ENCODE measurements around the gene E2F3. TPM values are rescaled to one million over a fixed set of nuclear protein-coding genes. Genes with fewer than 3 reads are reported as not detected.

E2F3 gene
- total RNA-seq, 1 experiment from 2014 or later, result 12.5 TPM

DNA sequence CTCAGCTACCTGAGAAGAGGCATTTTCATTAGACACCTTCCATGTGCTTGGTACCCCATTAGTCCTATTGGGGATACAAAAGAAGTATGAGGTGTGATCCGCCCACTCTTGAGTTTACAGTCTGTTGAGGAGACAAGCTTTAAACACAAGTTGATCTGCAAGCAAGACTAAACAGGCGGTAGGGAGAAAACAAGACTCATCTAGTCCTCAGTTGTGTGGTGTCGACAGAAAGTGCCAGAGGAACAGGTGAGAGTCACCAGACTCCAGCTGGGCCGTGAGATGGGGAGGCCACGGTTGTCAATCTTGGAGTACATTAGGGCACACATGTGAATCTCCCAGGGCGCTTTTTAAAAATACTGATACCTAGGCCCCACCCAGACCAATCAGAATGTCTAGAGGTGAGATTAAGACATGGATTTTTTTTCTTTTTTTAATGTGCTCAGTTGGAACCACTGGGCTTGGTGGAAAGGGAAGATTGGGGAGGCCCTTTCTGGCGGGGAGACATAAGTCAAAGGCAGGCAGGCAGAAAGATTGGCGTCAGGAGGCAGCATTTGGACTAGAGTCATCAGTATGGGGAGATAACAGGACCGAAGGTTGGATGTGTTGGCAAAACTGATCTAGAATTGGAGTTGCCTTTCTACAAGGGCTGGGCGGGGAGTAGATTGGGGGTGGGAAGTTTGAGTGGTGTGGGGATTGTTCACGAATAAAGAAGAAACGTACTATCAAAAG is 10.4 kb downstream of the E2F3 start:
- peaks cover 1% of the 10 kb centered on the region for H3K36me3 ChIP-seq (replicated peaks; ENCODE audit: control insufficient read depth, insufficient read depth, low read length)
- no peak overlapping the region for H3K4me3 ChIP-seq (ENCODE audit: insufficient read depth, low read depth, low read length)
- DNase-seq, result no peak
- no peaks in the 10 kb centered on the region for H3K27me3 ChIP-seq (ENCODE audit: control insufficient read depth, insufficient read depth, low read length)

DNA sequence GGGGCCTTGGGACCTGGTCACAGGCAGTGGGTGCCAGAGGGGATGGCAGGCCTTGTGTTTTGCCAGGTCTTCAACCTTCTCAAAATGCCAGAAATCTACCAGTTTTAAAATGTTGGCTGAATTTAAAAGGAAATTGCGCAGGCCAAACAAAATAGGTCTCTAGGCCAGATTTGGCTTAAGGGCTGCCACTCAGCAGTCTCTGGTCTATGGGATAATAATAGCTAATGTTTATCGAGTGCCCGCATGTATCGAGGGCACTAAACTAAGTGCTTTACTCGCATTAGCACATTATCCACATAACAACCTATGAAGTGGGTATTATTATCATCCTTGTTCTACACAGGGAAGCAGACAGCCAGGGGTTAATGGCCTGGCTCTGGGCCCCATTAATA is 11.0 kb downstream of the E2F3 start:
- no peaks in the 10 kb centered on the region for H3K27me3 ChIP-seq (ENCODE audit: control insufficient read depth, insufficient read depth, low read length)
- DNase-seq, result no peak
- peaks cover 1% of the 10 kb centered on the region for H3K36me3 ChIP-seq (replicated peaks; ENCODE audit: control insufficient read depth, insufficient read depth, low read length)
- no peak overlapping the region for H3K4me3 ChIP-seq (ENCODE audit: insufficient read depth, low read depth, low read length)

DNA sequence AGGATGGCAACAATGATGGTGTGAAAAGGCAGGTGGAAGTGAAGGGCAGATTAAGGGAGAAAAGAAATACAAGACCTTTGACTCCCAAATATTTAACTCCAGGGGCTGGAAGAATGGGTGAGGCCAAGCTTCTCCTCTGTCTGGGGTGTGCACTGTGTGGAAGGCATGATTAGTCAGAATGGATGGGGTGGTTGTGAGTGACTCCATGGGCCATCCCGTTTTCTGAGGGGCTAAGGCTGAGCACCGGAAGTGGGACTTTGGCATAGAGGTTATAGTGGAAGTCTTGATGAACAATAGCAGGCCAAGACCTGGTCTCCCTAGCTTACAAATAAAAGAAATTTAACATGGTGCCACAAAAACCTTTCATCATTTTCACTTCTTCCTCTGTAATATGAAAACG is 12.1 kb downstream of the E2F3 start:
- no peak for DNase-seq

DNA sequence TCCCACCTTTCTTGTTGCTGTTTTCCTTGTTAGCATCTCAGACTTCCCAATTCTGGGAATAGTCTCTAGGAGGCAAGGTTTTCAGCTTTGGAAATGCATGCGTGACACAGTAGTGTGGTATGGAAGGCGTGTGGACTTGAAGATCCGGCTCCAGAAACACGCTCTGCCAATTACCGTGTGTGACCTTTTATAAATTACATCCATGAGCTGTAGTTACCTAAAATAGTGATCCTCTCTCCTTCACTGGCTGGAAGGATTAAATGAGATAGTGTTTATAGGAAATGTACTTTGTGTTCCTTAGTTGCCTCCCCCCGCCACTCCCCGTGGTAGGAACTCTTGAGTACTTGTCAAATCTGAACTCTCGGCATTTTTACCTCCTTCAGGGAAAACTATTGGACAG is 13.0 kb downstream of the E2F3 start:
- DNase-seq, result no peak
- Histone ChIP-seq H3K4me3 (ENCODE audit: insufficient read depth, low read depth, low read length) (no peak overlapping the region), H3K36me3 (replicated peaks; ENCODE audit: control insufficient read depth, insufficient read depth, low read length) (peaks cover 1% of the 10 kb centered on the region), H3K27me3 (ENCODE audit: control insufficient read depth, insufficient read depth, low read length) (no peaks in the 10 kb centered on the region)

More for the DNA sequence above, 12.1 kb downstream of the E2F3 start:
- H3K4me3 ChIP-seq (ENCODE audit: insufficient read depth, low read depth, low read length), result no peak overlapping the region
- no peaks in the 10 kb centered on the region for H3K27me3 ChIP-seq (ENCODE audit: control insufficient read depth, insufficient read depth, low read length)
- peaks cover 1% of the 10 kb centered on the region for H3K36me3 ChIP-seq (replicated peaks; ENCODE audit: control insufficient read depth, insufficient read depth, low read length)

DNA sequence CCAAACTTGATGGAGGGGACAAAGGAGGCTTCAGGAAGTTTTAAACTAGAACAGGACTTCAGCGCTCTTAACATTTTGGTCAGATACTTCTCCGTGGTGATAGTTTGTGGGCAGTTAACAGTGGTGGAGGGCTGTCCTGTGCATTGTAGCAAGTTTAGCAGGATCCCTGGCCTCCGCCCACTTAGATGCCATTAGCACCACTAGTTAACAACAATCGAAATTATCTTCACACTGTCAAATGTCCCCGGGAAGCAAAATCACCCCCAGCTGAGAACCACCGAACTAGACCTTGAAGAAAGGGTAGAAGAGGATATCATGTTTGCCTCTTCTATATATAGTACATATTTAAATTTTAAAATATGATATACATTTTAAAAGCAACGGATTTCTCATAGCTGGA is 13.6 kb downstream of the E2F3 start:
- H3K4me3 ChIP-seq (ENCODE audit: insufficient read depth, low read depth, low read length), result no peak overlapping the region

DNA sequence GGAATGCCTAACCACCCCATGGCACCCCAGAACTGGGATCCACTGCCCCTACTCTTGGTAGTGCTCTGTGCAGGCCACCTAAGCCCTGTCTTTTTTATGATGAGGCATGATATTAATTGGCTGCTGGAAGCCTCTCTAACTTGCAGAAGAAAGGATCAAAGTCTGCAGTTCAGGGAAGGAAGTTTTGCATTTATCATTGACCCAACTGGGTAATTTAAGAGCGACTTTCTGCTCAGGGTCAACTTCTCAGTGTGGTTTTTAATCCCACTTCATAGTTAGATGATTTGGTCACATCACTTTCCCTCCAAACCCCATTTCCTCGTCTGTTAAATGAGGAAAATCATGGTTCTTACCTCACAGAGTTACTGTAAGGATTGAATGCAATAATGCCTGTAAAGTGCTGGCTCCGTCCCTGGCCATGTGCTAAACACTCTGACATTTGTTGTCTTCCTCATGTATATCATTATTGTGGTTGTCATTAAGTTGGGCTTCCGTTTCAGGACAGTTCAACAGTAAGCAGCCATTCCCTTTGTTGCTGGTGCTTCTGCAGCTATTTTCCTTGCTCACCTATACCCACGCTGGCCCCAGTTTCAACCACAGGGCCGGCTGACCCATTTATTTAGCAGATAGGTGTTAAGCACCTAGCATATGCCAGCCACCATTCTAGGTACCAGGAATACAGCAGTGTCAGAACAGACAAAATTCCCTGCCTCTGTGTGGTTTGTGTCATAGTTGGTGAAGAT is 14.2 kb downstream of the E2F3 start:
- no peak for DNase-seq
- Histone ChIP-seq H3K36me3 (replicated peaks; ENCODE audit: control insufficient read depth, insufficient read depth, low read length) (peaks cover 1% of the 10 kb centered on the region), H3K27me3 (ENCODE audit: control insufficient read depth, insufficient read depth, low read length) (no peaks in the 10 kb centered on the region), H3K4me3 (ENCODE audit: insufficient read depth, low read depth, low read length) (no peak overlapping the region)

More for the DNA sequence above, 13.6 kb downstream of the E2F3 start:
- no peaks in the 10 kb centered on the region for H3K27me3 ChIP-seq (ENCODE audit: control insufficient read depth, insufficient read depth, low read length)
- H3K36me3 ChIP-seq (replicated peaks; ENCODE audit: control insufficient read depth, insufficient read depth, low read length), result peaks cover 1% of the 10 kb centered on the region
- DNase-seq, result no peak

DNA sequence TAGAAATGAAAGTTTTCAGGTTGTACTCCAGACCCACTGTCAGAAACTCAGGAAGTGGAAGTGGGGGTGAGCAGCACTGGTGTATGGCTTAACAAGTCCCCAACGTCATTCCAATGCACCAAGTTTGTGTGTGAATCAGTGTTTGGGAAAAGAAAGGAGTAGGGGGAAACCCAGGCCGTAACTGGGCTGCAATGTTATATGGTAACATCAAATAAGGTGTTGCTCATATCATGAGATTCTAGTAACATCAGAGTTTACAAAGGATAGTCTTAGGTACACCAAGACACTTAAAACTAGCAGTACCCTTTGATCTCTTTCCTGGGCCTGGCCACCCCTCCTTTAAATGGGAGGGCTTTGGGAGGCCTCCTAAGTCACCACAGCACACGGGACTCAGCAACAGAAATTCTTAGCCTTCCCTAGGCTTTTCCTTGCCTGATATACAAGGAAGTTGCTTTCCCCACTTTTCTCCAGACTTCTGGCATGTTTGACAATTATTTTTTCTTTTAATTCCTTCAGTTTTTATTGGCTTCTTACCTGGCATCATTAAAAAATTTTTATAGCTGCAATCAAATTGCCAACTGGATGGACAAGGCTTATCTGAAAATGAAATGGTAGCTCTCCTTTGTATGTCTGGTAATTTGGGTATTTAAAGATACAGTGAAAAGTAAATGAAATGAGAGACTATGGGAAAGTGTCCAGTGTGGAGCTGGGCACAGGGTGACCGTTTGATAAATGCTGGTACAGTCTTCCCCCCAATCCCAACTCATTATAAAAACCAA is 15.1 kb downstream of the E2F3 start:
- Histone ChIP-seq H3K4me3 (ENCODE audit: insufficient read depth, low read depth, low read length) (no peak overlapping the region), H3K36me3 (replicated peaks; ENCODE audit: control insufficient read depth, insufficient read depth, low read length) (peaks cover 1% of the 10 kb centered on the region), H3K27me3 (ENCODE audit: control insufficient read depth, insufficient read depth, low read length) (no peaks in the 10 kb centered on the region)
- no peak for DNase-seq

DNA sequence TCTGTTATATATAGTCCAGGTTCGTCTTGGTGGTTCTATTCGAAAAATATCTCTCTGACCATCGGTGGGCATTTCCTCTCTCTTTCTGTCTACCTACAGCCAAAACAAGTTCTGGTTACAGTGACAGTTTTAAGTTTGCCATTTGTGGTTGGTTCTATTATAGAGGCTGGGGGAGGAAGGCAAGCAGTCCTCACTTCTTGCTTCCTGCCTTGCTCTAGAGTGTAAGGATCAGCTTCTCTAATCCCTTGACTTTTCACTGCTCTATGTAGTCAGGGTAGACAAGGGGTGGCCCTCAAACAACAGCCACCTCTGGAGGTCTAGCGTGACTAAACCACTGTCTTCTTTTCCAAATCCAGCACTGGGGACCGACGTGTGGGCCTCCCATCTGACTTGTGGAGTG is 16.1 kb downstream of the E2F3 start:
- no peaks in the 10 kb centered on the region for H3K27me3 ChIP-seq (ENCODE audit: control insufficient read depth, insufficient read depth, low read length)
- peaks cover 1% of the 10 kb centered on the region for H3K36me3 ChIP-seq (replicated peaks; ENCODE audit: control insufficient read depth, insufficient read depth, low read length)
- H3K4me3 ChIP-seq (ENCODE audit: insufficient read depth, low read depth, low read length), result no peak overlapping the region
- no peak for DNase-seq

DNA sequence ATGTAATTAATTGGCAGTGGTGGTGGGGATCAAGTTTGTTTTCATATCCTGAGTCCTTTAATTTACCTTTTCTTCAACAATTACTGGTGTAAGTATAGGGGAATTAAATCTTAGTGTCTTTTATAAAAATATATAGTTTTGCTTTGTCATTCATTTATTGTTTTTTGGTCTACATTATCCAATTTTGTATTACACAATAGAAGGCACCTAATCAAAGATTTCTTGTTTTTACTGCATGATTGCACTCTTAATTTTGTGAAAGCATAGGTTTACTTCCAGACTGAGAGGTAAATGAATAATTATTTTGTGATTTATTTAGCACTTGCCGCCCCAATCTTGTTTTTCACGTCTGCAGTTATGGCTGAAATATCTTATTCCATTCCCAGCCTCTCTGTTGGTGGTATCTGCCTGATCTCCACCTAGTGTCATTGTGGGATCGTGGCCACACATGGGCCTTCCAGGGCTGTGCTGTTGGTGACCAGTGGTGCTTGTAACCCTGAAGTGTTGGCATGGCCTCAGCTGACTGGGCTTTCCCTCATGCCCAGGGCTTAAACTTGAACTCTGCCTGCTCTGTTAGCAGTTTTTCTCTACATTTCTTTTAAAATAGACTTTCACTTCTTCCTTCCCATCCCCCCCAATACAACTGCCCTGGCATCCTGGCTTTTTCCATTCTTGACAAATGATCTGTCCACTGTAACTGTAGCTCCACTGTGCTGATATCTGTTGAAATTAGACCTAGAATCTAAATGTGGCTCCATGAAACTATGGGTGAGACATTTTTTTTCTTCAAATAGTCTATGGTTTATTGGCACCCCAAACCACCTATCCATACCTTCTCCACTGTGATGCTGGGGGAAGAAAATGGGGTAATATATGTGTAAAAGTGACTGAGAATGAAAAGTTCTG is 24.8 kb downstream of the E2F3 start:
- DNase-seq, result no peak
- peaks cover 2% of the 10 kb centered on the region; the same call in 1 of the 2 replicates for H3K36me3 ChIP-seq (replicated peaks; ENCODE audit: control insufficient read depth, insufficient read depth, low read length)
- H3K27me3 ChIP-seq (ENCODE audit: control insufficient read depth, insufficient read depth, low read length), result no peaks in the 10 kb centered on the region
- H3K4me3 ChIP-seq (ENCODE audit: insufficient read depth, low read depth, low read length), result no peak overlapping the region

DNA sequence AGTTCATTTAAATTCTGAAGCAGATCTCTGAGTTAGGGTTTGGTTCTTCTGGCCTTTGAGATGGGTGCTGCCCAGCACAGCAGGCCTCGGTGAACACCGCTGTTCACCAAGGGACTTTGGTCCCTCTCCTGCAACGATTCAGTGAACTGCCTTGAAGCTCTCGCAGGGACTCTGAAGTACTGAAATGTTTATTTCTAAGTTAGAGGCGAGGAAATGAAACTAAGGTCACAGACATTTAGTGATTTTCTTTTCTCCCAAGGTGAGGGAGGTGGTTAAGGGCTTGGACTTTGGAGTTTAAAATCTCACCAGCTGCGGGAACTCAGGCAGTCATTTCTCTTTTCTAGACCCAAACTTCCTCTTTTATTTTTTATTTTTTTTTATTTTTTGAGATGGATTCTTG is 26.2 kb downstream of the E2F3 start:
- H3K27me3 ChIP-seq (ENCODE audit: control insufficient read depth, insufficient read depth, low read length), result no peaks in the 10 kb centered on the region
- peaks cover 5% of the 10 kb centered on the region for H3K36me3 ChIP-seq (replicated peaks; ENCODE audit: control insufficient read depth, insufficient read depth, low read length)
- no peak overlapping the region for H3K4me3 ChIP-seq (ENCODE audit: insufficient read depth, low read depth, low read length)
- no peak for DNase-seq

DNA sequence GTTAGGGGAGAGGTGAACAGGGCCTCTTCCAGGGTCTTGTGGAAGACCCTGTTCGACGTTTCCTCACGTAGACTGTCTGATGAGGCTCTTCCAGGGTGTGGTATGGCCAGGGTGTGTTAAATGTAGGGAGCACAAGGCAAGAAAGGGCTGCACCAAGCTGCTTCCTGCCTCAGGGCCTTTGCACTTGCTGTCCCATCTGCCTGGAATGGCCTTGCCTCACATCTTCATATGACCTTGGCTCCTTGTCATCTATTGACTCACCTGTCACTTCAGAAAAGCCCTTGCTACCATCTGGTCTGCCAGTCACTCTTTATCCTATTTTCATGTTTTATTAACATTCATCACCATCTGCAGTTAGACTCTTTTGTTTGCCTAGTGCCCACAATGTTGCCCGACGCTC is 31.0 kb downstream of the E2F3 start:
- DNase-seq, result no peak
- no peak overlapping the region for H3K4me3 ChIP-seq (ENCODE audit: insufficient read depth, low read depth, low read length)
- H3K36me3 ChIP-seq (replicated peaks; ENCODE audit: control insufficient read depth, insufficient read depth, low read length), result peaks cover 5% of the 10 kb centered on the region
- H3K27me3 ChIP-seq (ENCODE audit: control insufficient read depth, insufficient read depth, low read length), result no peaks in the 10 kb centered on the region

DNA sequence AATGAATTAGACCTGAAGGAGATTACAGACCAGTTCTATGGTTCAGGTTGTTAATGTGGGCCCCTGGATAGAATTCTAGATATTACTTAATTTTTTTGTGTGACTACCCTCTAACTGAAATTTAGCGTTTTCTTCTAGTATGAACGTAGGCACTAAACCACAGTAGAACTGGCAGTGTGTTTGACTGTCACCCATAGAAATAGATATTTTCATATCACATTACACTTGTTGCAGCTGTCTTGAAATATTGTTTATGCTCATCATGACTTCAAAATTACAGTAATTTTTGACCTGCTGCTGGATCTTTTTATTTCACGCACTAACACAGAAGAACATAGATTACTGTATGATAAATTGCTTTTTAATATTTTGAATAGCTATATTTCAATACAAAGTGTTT is 31.6 kb downstream of the E2F3 start:
- no peaks in the 10 kb centered on the region for H3K27me3 ChIP-seq (ENCODE audit: control insufficient read depth, insufficient read depth, low read length)
- peaks cover 5% of the 10 kb centered on the region for H3K36me3 ChIP-seq (replicated peaks; ENCODE audit: control insufficient read depth, insufficient read depth, low read length)
- no peak overlapping the region for H3K4me3 ChIP-seq (ENCODE audit: insufficient read depth, low read depth, low read length)
- DNase-seq, result no peak

DNA sequence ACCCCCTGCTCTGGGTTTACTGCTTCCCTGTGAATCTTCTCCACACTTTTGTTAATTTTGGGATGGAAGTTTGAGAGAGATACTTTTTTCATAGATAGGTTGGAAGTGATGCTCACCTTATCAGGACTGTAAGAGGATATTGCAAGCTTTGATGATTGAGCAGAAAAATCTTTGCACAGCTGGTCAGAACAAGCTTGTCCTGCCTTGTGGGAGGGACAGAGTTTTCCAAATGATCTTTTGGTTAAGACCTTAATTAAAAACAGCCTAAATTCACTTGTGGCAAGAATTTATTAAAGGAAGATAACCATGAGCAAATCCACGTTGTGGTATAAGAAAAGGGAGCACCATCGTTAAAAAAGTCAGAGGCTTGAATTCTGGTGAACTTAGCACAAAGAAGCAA is 32.2 kb downstream of the E2F3 start:
- no peak for DNase-seq
- Histone ChIP-seq H3K36me3 (replicated peaks; ENCODE audit: control insufficient read depth, insufficient read depth, low read length) (peaks cover 5% of the 10 kb centered on the region), H3K4me3 (ENCODE audit: insufficient read depth, low read depth, low read length) (no peak overlapping the region), H3K27me3 (ENCODE audit: control insufficient read depth, insufficient read depth, low read length) (no peaks in the 10 kb centered on the region)

DNA sequence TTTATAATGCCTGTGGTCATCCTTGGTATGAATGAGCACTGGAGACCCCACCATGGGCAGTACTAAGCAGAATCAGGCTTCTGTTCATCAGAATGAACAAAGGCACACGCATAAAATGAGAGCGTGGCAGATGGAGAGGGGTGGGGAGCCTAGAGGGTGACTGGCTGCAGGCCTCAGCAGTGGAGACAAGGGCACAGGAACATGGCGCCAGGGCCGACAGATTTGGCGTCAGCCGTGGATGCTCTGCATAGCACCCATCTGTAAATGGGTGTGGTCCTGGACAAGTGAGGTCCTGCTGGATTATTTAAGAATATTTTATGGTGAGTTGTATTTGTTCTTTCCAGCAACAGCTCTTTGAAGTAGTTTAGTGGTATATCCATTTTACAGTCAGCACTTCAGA is 33.1 kb downstream of the E2F3 start:
- no peak overlapping the region for H3K4me3 ChIP-seq (ENCODE audit: insufficient read depth, low read depth, low read length)
- DNase-seq, result no peak
- no peaks in the 10 kb centered on the region for H3K27me3 ChIP-seq (ENCODE audit: control insufficient read depth, insufficient read depth, low read length)
- H3K36me3 ChIP-seq (replicated peaks; ENCODE audit: control insufficient read depth, insufficient read depth, low read length), result peaks cover 5% of the 10 kb centered on the region

Data from H7 (cell line).